ENCODE data around the gene ING4.

Gene ING4

DNA sequence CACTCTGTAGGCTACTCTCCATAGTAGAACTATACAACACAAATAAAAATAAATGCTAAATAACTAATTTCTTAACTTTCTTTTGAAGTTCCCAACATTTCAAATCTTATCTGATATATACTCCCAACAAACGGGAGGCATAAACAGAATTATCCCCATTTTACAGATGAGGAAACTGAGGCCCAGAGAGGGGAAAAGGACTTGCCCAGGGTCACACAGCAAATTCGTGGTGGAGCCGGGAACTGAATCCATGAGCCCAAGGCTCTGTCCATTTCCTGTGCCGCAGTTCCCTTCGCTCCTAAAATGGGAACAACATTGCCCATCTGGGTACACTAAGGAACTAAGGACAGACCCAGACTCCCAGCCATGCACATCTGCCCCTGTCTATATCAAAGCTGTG is 14.0 kb upstream of the ING4 start:
- Histone ChIP-seq H3K9me3 (no peaks in the 10 kb centered on the region), H3K4me3 (no peak overlapping the region), H3K4me1 (no peaks in the 10 kb centered on the region), H3K27me3 (no peaks in the 10 kb centered on the region), H3K27ac (no peak overlapping the region), H3K36me3 (peaks cover 66 to 90% (median 83%) of the 10 kb centered on the region in 3 donors)
- no peak for DNase-seq
- TF ChIP-seq CTCF (IDR thresholded peaks at IDR 0.05) = no peak
- intact Hi-C loops (cut with DNase I; ENCODE audit: low total_unique reads) = no loop called here

DNA sequence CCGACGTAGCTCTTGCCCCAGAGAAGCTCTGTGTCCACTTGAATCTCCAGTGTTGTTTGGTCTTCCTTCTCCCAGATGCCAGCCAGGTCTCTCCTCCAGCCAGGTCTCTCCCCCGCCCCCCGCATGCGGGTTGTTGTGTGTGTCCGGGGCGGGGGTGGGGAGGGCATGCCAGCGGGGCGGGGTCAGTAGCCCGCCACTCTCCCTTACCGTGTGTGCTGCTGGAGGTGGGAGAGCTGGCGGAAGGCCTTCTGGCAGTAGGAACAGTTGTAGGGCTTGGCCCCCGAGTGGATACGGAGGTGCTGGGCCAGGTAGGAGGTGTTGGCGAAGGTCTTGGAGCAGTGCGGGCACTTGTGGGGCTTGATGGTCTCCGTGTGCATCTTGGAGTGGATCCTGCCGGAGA is 9.2 kb upstream of the ING4 start:
- no peak for TF ChIP-seq CTCF (IDR thresholded peaks at IDR 0.05)
- no peak overlapping the region for H3K27ac ChIP-seq

GRCh38 chr12:6667559-6668210 is 4.8 kb upstream of the ING4 start:
- DNase-seq = no peak
- H3K36me3 ChIP-seq = peaks cover 59 to 68% (median 60%) of the 10 kb centered on the region in 3 donors
- H3K4me3 ChIP-seq = no peak overlapping the region
- H3K4me1 ChIP-seq = no peaks in the 10 kb centered on the region
- no peak for TF ChIP-seq CTCF (IDR thresholded peaks at IDR 0.05)
- H3K27ac ChIP-seq = no peak overlapping the region
- H3K27me3 ChIP-seq = no peaks in the 10 kb centered on the region
- no peaks in the 10 kb centered on the region for H3K9me3 ChIP-seq
- intact Hi-C loops (cut with DNase I; ENCODE audit: low total_unique reads) = loop anchor here (10.0 kb wide), 1 partner anchor 53 kb away; no protein-coding TSS in a partner anchor

More for the DNA sequence above, 9.2 kb upstream of the ING4 start:
- Histone ChIP-seq H3K27me3 (no peaks in the 10 kb centered on the region), H3K9me3 (no peaks in the 10 kb centered on the region), H3K4me1 (no peaks in the 10 kb centered on the region), H3K4me3 (no peak overlapping the region), H3K36me3 (peaks cover 87 to 100% (median 99%) of the 10 kb centered on the region in 3 donors)
- no peak for DNase-seq
- intact Hi-C loops (cut with DNase I; ENCODE audit: low total_unique reads) = no loop called here

GRCh38 chr12:6666211-6666610 is 3.3 kb upstream of the ING4 start:
- no peaks in the 10 kb centered on the region for H3K27me3 ChIP-seq
- no peaks in the 10 kb centered on the region for H3K9me3 ChIP-seq
- H3K4me3 ChIP-seq = no peak overlapping the region
- intact Hi-C loops (cut with DNase I; ENCODE audit: low total_unique reads) = loop anchor here (10.0 kb wide), 1 partner anchor 51 kb away; no protein-coding TSS in a partner anchor
- no peak for TF ChIP-seq CTCF (IDR thresholded peaks at IDR 0.05)
- peaks cover 0 to 13% (median 12%) of the 10 kb centered on the region in 4 donors for H3K4me1 ChIP-seq
- DNase-seq = no peak
- no peak overlapping the region for H3K27ac ChIP-seq
- peaks cover 44 to 53% (median 45%) of the 10 kb centered on the region in 3 donors for H3K36me3 ChIP-seq

GRCh38 chr12:6664902-6665301 is 2.0 kb upstream of the ING4 start:
- DNase-seq = no peak
- no peaks in the 10 kb centered on the region for H3K9me3 ChIP-seq
- H3K27ac ChIP-seq = no peak overlapping the region
- H3K36me3 ChIP-seq = peaks cover 31 to 42% (median 32%) of the 10 kb centered on the region in 3 donors
- peaks cover 0 to 20% (median 13%) of the 10 kb centered on the region in 4 donors for H3K4me1 ChIP-seq
- no peak overlapping the region for H3K4me3 ChIP-seq
- intact Hi-C loops (cut with DNase I; ENCODE audit: low total_unique reads) = loop anchor here (10.0 kb wide), 1 partner anchor 50 kb away; no protein-coding TSS in a partner anchor
- no peak for TF ChIP-seq CTCF (IDR thresholded peaks at IDR 0.05)
- no peaks in the 10 kb centered on the region for H3K27me3 ChIP-seq

All from tibial artery (tissue), 4 donors.